GM21526 (cell line): ENCODE measurements around the gene FGGY.
A peak's percentile ranks its signal among the peaks of the same experiment; 100 is the strongest.
"Not testable (repeated sequence)": the region's sequence is repeated elsewhere in the genome, so short reads cannot be mapped to it uniquely, and the experiment has no call there.

ENCODE experiments used
- ATAC-seq: cut with Tn5 transposase; IDR thresholded peaks from one replicate; pipeline ENCODE4 v1.9.1; 2021; ENCODE audit warnings: moderate library complexity; ENCODE audit not compliant: unreplicated experiment, low FRiP score

FGGY gene

DNA sequence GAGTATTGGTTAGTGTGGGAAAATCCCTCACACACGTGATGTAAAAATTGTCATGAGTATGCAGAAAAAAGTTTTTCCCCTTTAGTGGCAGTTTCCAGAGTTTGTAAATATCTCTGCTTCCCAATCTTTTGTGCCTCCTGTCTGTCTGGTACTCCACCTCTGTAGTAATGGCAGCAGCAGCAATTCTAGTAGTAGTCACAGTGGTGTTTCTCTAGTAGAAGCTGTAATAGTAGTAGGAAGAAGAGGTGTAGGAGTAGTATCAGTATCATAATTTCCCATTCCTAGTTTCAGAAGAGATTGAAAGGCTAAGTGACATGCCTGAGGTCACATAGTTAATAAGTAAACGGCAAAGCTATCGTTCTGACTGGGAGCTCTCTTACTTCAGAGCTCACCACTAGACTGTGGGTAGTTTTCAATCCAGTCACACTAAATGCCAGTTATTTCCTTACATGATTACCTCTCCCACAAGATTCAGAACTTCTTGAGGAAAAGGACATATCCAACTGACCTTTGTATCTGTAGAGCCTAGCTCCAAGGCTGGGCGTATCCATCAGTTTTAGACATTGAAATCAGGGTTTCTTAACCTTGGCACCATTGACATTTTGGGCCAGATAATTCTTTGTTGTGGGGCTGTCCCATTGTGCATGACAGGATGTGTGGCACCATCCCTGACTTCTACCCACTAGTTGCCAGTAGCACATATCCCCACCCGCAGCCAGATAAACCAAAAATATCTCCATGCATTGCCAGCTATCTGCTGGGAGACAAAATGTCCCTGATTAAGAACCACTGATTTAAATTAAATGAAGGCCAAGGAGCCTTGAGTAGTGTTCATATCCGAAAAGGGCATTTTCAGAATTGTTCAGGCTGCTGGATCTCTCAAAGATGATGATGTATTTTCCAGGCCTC is 135.9 kb downstream of the FGGY start:
- ATAC-seq: peak; percentile 93

DNA sequence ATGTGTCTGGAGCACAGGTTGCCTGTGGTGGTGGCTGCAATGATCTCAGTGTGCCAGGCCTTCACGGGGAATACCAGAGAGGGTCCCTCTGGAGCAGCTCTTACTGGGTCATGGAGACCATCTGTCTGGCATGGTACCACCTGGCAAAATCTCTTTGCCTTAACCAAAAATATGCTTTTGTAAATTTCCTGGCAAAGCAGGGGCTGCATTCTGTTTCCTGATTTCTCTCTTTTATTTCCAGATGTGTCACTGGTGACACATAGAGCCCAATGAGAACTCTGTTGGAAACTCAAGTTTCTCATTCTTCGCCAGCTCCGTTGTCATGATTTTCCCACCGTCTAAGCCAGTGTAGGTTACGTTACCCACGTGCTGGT is 136.5 kb downstream of the FGGY start:
- no peak for ATAC-seq

DNA sequence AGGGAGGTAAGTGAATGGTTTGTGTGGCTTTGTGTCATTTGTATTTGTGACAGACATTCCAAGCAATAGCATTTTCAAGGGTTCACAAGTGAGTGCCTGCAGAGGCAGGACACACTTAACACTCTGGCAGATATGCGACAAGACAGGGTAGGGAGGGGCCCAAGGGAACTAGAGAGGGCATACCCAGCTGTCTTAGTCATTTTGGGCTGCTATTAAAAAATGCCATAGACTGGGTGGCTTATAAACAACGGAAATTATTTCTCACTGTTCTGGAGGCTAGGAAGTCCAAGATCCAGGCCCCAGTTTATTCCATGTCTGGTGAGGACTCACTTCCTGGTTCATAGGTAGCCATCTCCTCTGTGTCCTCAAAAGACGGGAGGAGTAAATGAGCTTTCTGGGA is 137.4 kb downstream of the FGGY start:
- no peak for ATAC-seq

DNA sequence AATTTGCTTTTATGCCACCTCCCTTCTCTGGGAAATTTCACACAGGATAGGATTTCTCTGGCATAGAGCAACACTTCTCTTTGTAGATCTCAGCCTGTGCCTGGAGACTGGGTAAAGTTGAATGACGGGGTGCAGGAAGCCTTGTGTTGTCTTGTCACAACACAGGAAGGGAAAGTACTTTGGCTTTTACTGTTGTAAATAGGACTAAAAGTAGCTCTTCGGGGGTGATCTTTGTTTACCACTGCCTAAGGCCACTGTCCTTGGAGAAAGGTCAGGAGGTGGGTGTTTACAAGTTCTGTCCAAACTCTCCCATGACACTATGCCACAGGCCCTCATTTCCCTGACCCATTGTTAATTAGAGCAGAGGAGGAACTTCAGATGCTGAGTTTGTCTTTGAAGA is 139.7 kb downstream of the FGGY start:
- no peak for ATAC-seq

DNA sequence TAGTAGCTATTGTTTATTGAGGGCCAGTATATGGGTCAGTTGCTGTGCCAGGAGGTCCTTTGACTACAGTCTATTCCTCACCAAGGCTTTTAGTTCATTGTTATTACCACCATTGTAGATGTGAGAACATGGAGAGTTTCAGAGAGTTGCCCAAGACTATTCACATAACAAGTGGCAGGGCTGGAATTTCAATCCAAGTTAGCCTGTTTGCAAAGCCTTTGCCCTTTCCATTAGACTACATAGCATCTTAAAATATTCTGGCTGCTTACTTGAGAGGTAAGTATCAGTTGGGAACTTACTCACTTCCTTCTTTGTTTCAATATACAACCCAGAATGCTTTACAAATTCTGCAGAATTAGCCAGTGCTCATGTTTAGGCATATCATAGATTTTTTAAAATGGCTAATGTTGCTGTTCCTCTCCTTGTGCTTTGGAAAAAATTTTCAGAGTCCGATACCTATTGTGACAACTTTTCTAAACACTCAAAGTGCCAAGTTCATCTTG is 141.2 kb downstream of the FGGY start:
- ATAC-seq: no peak

DNA sequence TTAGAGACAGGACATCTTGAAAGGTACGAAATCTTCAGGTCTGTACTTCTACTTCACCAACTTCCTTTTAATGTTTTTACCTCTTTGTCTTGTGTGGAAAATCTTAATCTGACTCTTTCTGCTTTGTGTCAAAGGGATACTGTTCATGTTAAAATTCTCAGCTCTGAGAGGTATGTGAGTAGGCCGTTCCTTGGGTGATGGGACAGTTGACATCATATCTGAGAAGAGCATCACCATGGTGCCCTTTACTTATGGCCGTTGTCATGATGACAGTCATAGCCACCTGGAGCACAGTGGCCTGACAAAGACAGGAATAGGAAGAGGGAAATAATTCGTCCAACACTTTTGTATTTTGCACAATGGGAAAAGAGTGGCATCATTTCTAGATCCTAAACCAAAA is 145.6 kb downstream of the FGGY start:
- ATAC-seq: no peak

DNA sequence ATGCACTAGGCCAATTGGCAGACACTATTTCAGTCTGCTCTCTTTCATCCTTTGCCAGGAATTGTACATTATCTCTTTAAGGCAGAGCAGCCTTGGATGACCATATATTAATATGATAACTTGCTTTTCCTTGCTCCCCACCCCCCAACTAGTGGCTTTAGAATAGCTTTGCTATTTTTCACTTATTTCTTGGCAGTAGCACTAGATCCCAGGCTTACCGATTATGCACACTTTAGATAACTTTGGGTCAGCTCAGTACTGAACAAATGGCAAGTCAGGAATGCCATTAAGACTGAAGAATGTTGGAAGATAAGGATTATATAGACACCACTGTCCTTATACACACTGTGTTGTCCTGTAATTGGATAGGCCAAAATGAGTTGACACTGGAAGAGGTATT is 146.4 kb downstream of the FGGY start:
- ATAC-seq: no peak

DNA sequence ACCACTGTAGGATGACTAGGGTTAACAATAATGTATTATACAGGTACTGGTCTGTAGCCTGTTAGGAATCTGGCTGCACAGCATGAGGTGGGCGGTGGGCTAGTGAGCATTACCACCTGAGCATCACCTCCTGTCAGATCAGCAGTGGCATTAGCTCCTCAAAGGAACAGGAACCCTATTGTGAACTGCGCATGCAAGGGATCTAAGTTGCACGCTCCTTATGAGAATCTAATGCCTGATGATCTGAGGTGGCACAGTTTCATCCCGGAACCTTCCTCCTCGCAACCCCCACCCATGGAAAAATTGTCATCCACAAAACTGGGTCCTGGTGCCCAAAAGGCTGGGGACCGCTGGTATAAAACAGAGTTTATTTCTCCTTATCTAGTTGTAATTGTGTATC is 147.6 kb downstream of the FGGY start:
- ATAC-seq: no peak

DNA sequence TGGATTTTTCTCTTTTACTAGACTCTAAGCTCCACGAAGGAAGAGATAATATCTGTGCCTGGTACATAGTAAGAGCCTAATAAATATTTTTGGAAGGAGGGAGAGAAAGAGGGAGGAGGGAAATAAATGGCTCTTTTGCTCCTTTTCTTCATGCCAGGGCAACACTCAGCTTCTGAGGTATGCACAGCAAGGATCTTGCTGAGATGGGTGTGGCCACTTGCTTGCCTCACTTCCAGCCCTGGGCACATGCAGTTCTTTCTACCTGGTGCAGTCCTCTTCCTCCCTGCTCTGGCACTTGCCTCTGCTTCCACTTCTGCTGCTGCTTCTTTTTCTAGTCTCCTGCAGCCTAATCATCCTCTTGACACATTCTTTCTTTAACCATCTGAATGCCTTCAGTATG is 148.1 kb downstream of the FGGY start:
- no peak for ATAC-seq

DNA sequence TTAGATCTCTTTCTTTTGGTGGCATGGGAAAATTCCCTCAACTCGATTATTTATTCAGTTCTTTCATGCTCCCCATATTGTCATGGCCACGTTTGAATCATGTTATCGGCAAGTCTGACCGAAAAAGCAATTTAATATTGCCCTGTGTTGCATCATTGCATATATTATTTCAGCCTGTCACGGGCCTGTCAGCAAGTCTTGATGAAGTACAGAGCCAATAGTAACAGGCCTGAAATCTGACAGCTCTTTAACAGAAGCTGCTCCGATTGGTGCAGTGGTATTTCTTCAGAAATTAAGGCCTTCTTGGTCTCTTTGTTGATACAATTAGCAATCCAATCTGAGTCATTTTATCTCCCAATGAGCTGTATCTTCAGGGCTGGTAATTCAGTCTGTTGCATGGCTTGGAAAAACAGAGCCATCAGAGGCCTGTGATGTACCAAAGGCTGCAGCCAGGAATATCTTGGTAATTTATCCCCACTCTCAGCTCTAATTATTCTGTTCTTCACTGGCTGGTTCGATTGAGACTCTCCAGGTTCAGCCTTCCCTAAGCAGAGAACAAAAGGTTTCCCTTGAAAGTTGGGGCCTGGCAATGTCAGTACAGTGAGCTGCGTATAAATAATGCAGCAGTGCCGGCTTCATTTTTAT is 149.5 kb downstream of the FGGY start:
- ATAC-seq: no peak

DNA sequence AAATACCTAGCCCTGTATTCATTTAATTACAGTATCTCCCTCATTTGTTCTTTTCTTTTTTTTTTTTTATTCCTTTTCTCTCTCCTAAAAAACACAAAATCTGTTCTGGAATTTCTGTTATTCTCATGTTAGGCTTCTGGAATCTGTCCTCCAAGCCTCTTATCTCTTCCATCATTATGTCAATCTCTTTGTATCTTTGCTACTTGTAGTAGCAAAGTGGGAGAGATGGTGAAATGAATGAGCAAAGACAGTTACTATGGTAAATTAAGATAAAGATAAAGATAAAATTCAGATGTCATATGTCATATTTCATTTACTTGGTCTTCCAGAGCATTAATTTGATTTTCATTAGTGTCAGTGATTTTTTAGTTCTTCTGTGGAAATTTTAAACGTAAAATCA is 155.1 kb downstream of the FGGY start:
- no peak for ATAC-seq

DNA sequence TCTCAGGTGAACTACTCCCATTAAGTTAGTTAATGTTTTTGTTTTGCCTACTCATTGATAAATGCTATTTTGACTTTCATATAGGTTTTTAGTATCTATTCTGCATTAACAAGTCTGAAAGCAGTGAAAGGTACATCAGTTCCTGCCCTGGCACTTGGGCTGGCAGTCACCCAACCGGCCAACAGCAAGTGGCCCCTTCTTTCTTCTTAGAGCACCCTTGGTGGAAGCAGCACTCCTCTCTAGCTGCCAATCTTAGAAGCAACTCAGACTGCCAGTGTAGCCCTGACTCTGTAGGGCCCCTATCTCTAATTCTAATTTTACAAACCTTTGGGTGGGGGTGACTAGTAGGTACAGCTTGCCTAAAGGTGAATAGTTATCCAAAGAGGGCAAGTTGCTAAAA is 155.7 kb downstream of the FGGY start:
- no peak for ATAC-seq

DNA sequence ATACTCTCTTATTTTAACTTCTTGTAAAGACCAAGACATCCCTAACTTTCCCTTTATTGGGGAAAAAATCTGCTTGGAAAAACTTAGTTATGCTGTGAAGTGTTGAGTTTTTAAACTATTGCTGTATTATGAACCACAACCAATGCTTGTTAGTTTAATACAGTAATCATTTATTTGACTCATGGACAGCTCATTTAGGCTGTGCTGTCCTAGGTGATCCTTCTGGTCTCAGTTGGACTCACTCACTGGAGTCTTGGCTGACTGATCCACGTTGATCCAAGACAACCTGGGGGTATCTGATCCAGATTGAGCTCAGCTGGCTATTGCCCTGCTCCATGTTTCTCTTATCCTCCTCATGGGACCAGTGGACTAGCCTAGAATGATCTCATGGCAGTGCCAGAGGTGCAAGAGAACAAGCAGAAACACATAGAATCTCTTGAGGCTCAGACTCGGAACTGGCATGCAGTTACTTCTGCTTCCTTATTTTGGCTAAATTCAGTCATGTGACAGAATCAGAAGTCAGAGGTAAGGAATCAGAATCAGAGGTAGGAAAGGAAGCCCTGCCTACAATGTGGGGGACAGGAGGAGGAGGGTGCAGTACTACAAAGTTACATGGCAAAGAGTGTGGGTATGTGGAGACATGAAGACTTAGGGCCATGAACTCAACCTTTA is 156.5 kb downstream of the FGGY start:
- ATAC-seq: no peak

DNA sequence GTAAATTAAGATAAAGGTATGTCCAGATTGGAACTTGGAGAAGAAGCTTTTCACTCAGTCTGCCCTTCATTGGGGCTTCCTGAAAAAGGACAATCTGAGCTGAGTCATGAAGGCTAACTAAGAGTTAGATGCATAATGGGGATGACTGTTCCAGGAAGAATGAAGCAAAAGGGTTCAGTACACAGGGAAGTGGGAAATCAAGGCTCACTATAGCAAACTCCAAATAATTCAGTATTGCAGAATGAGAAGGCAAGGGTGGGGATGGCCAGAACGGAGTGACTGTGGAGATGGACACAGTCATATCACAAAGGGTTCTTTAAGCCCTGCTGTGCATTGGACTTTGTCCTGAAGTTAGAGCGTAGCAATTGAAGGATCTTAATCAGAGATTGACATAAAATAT is 158.3 kb downstream of the FGGY start:
- ATAC-seq: no peak

DNA sequence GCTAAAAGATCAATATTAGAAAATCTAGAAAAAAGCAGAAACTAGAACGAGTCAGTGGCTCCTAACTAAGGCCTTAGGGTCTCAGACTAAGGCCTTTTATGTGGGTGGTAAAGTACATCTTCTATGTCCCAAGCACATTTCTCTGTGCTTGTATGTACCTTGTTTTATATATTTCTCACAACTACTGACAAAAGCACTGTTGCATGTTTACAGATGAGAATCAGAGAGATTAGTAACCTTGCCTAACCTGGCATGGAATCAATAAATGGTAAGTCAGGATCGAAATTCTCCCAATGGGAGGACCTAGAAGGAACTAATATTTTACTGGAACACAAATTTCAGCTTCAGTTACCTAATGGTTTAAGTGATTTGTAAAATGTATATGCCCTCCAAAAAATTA is 160.9 kb downstream of the FGGY start:
- no peak for ATAC-seq

DNA sequence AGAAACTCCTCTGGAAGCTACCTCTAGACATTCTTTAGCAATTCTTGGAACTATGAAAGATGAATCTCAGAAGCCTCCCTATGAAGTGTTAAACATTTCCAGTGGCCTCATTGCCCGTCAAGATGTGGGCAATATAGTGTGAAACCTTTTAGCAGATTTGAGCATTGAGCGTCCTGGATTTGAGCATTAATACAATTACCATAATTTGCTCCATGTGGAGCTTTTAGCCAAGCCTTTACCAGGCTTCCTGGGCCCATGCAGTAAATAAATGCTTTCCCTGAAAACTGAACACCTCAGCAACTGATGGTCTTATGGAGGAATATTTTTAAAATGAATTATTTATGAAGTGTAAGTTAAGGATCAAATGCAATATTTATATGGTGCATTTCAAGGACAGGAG is 162.0 kb downstream of the FGGY start:
- ATAC-seq: no peak

DNA sequence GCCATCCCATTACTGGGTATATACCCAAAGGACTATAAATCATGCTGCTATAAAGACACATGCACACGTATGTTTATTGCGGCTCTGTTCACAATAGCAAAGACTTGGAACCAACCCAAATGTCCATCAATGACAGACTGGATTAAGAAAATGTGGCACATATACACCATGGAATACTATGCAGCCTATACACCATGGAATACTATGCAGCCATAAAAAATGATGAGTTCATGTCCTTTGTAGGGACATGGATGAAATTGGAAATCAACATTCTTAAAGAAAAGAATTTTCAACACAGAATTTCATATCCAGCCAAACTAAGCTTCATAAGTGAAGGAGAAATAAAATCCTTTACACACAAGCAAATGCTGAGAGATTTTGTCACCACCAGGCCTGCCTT is 166.0 kb downstream of the FGGY start:
- not testable (repeated sequence) for ATAC-seq

DNA sequence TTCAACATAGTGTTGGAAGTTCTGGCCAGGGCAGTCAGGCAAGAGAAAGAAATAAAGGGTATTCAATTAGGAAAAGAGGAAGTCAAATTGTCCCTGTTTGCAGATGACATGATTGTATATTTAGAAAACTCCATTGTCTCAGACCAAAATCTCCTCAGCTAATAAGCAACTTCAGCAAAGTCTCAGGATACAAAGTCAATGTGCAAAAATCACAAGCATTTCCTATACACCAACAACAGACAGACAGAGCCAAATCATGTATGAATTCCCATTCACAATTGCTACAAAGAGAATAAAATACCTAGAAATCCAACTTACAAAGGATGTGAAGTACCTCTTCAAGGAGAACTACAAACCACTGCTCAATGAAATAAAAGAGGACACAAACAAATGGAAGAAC is 168.6 kb downstream of the FGGY start:
- ATAC-seq: not testable (repeated sequence)

DNA sequence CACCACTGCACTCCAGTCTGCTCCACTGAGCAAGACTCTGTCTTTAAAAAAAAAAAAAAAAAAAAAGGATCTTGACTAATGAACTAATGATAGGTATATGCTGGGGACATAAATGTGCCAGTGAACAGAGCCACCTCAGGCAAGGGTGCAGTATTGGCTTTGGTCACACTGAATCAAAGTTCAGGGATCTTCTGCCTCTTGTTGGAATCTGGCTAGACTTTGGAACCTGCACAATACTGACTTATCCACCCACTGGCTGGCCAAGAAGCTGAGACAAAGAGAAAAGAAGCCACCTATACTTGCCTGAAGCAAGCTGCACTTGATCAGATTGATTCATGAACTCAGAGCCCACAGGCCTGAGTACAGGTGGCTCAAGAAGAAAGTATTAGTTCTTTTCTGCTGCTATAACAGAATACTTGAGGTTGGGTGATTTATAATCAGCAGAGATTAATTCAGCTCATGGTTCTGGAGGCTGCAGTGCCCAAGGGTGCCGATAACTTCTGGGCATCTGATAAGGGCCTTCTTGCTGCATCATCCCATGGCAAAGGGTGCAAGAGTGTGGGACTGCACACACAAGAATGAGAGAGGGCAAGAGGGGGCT is 172.0 kb downstream of the FGGY start:
- no peak for ATAC-seq

DNA sequence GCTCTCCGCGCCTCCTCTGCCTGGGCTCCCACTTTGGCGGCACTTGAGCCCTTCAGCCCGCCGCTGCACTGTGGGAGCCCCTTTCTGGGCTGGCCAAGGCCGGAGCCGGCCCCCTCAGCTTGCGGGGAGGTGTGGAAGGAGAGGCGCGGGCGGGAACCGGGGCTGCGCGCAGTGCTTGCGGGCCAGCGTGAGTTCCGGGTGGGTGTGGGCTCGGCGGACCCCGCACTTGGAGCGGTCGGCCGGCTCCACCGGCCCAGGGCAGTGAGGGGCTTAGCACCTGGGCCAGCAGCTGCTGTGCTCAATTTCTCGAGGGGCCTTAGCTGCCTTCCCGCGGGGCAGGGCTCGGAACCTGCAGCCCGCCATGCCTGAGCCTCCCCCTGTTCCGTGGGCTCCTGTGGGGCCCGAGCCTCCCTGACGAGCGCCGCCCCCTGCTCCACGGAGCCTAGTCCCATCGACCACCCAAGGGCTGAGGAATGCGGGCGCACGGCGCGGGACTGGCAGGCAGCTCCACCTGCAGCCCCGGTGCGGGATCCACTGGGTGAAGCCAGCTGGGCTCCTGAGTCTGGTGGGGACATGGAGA is 175.2 kb downstream of the FGGY start:
- ATAC-seq: not testable (repeated sequence)

DNA sequence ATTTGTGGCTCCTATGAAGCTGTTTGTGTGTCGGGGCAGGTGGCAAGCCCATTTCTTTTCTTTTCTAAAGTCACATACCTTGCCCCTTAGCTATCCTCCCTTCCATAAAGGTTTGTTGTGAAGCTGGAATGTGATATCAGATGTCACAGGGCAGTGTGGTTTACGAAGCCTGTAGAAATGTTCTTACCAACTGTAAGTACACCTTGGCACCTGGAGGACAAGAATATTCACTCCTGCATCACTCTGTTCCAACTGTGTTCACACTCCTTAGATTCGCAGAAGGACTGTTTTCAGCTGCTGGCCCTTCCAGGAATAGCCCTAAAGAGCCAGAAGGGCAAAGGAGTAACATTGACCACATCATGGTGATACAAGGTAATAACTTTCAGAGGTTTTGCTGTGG is 176.9 kb downstream of the FGGY start:
- no peak for ATAC-seq
